ENCODE measurements around the gene ZNF780B.

DNA sequence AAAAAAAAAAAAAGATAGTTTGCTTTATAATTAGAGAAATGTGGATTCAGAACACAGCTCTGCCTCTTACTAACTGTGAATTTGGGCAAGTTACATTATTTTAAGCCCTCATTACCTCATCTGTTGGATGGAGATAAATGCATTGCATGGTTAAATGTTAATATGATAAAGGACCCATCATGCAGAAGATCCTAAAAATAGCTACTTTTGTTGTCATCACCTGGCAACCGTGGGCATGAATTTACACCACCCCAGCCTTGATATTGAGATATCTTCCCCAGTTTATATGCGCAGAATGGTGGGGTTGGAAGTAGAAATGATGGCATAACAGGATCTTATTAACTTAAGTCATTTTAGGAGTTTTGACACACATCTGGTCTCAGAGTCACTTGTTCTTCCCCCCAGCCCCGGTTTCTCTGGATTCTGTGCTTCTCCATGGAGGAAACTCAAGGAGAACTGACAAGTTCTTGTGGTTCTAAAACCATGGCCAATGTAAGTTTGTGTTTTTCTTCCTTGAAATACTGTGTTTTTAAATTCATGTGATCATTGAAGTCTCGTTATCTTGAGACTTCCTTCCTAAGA is 50.2 kb downstream of the ZNF780B start:
- TF ChIP-seq TOX (CRISPR knock-in tag; IDR thresholded peaks at IDR 0.05; ENCODE audit: borderline replicate concordance), result no peak
- TF ChIP-seq OSR1 (CRISPR knock-in tag; IDR thresholded peaks at IDR 0.05), result no peak
- TF ChIP-seq RARB (CRISPR knock-in tag; IDR thresholded peaks at IDR 0.05), result no peak
- no peak for TF ChIP-seq ISL1 (CRISPR knock-in tag; IDR thresholded peaks at IDR 0.05)
- no peak for TF ChIP-seq ARNTL (CRISPR knock-in tag; IDR thresholded peaks at IDR 0.05; ENCODE audit: borderline replicate concordance, low read depth)
- TF ChIP-seq, protein P1, sequence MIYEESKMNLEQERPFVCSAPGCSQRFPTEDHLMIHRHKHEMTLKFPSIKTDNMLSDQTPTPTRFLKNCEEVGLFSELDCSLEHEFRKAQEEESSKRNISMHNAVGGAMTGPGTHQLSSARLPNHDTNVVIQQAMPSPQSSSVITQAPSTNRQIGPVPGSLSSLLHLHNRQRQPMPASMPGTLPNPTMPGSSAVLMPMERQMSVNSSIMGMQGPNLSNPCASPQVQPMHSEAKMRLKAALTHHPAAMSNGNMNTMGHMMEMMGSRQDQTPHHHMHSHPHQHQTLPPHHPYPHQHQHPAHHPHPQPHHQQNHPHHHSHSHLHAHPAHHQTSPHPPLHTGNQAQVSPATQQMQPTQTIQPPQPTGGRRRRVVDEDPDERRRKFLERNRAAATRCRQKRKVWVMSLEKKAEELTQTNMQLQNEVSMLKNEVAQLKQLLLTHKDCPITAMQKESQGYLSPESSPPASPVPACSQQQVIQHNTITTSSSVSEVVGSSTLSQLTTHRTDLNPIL (CRISPR knock-in tag; IDR thresholded peaks at IDR 0.05; ENCODE audit: low read depth), result no peak
- TF ChIP-seq ZFP3 (CRISPR knock-in tag; IDR thresholded peaks at IDR 0.05), result no peak
